ENCODE measurements around the gene SLCO2B1. TPM values are rescaled to one million over a fixed set of nuclear protein-coding genes. Genes with fewer than 3 reads are reported as not detected.

SLCO2B1 gene
- total RNA-seq, 1 donor from 2014 or later = 0.54 TPM

GRCh38 chr11:75158696-75159150 is 7.8 kb downstream of the SLCO2B1 start:
- no peak for TF ChIP-seq CTCF (IDR thresholded peaks at IDR 0.05)
- no peak for DNase-seq (ENCODE audit: extremely low spot score, unreplicated experiment)
- H3K27me3 Mint-ChIP-seq (ENCODE audit: unreplicated experiment) = peaks cover 16% of the 10 kb centered on the region
- no peak overlapping the region for H3K27ac Mint-ChIP-seq (ENCODE audit: unreplicated experiment)
- no peaks in the 10 kb centered on the region for H3K36me3 Mint-ChIP-seq (ENCODE audit: unreplicated experiment)
- no peaks in the 10 kb centered on the region for H3K4me1 Mint-ChIP-seq (ENCODE audit: unreplicated experiment)
- H3K9me3 Mint-ChIP-seq (ENCODE audit: unreplicated experiment) = peaks cover 10% of the 10 kb centered on the region
- H3K4me3 Mint-ChIP-seq (ENCODE audit: unreplicated experiment) = no peak overlapping the region

- DNase-seq (ENCODE audit: extremely low spot score, unreplicated experiment) = no peak
- Mint-ChIP-seq H3K4me3 (ENCODE audit: unreplicated experiment) (no peak overlapping the region), H3K36me3 (ENCODE audit: unreplicated experiment) (no peaks in the 10 kb centered on the region), H3K9me3 (ENCODE audit: unreplicated experiment) (peaks cover 10% of the 10 kb centered on the region), H3K4me1 (ENCODE audit: unreplicated experiment) (no peaks in the 10 kb centered on the region), H3K27me3 (ENCODE audit: unreplicated experiment) (peaks cover 21% of the 10 kb centered on the region), H3K27ac (ENCODE audit: unreplicated experiment) (no peak overlapping the region)
- no peak for TF ChIP-seq CTCF (IDR thresholded peaks at IDR 0.05)
Measured at GRCh38 chr11:75159151-75159953, 8.4 kb downstream of the SLCO2B1 start.

GRCh38 chr11:75160220-75160757 is 9.4 kb downstream of the SLCO2B1 start:
- TF ChIP-seq CTCF (IDR thresholded peaks at IDR 0.05) = no peak
- Mint-ChIP-seq H3K36me3 (ENCODE audit: unreplicated experiment) (no peaks in the 10 kb centered on the region), H3K27me3 (ENCODE audit: unreplicated experiment) (peaks cover 21% of the 10 kb centered on the region), H3K4me1 (ENCODE audit: unreplicated experiment) (no peaks in the 10 kb centered on the region), H3K4me3 (ENCODE audit: unreplicated experiment) (no peak overlapping the region), H3K27ac (ENCODE audit: unreplicated experiment) (no peak overlapping the region), H3K9me3 (ENCODE audit: unreplicated experiment) (peaks cover 10% of the 10 kb centered on the region)
- DNase-seq (ENCODE audit: extremely low spot score, unreplicated experiment) = no peak

- Mint-ChIP-seq H3K4me3 (ENCODE audit: unreplicated experiment) (no peak overlapping the region), H3K4me1 (ENCODE audit: unreplicated experiment) (no peaks in the 10 kb centered on the region), H3K9me3 (ENCODE audit: unreplicated experiment) (peaks cover 10% of the 10 kb centered on the region), H3K27me3 (ENCODE audit: unreplicated experiment) (peaks cover 21% of the 10 kb centered on the region), H3K36me3 (ENCODE audit: unreplicated experiment) (no peaks in the 10 kb centered on the region), H3K27ac (ENCODE audit: unreplicated experiment) (no peak overlapping the region)
- DNase-seq (ENCODE audit: extremely low spot score, unreplicated experiment) = no peak
- TF ChIP-seq CTCF (IDR thresholded peaks at IDR 0.05) = no peak
Measured at GRCh38 chr11:75160880-75161279, 10.0 kb downstream of the SLCO2B1 start.

GRCh38 chr11:75161506-75162095 is 10.7 kb downstream of the SLCO2B1 start:
- no peak overlapping the region for H3K27ac Mint-ChIP-seq (ENCODE audit: unreplicated experiment)
- H3K4me3 Mint-ChIP-seq (ENCODE audit: unreplicated experiment) = no peak overlapping the region
- H3K36me3 Mint-ChIP-seq (ENCODE audit: unreplicated experiment) = no peaks in the 10 kb centered on the region
- TF ChIP-seq CTCF (IDR thresholded peaks at IDR 0.05) = no peak
- H3K9me3 Mint-ChIP-seq (ENCODE audit: unreplicated experiment) = peaks cover 10% of the 10 kb centered on the region
- no peaks in the 10 kb centered on the region for H3K4me1 Mint-ChIP-seq (ENCODE audit: unreplicated experiment)
- peaks cover 21% of the 10 kb centered on the region for H3K27me3 Mint-ChIP-seq (ENCODE audit: unreplicated experiment)
- no peak for DNase-seq (ENCODE audit: extremely low spot score, unreplicated experiment)
